Calu3 (cell line): ENCODE measurements around the gene ARHGAP24. TPM values are rescaled to one million over a fixed set of nuclear protein-coding genes. Genes with fewer than 3 reads are reported as not detected.
A peak's percentile ranks its signal among the peaks of the same experiment; 100 is the strongest.

Source experiments
- BruUV-seq: library from RNA; stranded (reverse); fragments of 400-500 nt; replicated peaks from 2 replicates; lab custom pipeline; 2021; lab: Mats Ljungman, UMichigan
- CTCF ChIA-PET: fragments of 300-600 bp; sonication (Branson Sonifier 250); formaldehyde crosslinking; loops from one replicate; lab custom pipeline; 2022; ENCODE audit warnings: antibody characterized with exemption; lab: Charles Lee
- DNase-seq: peaks from one replicate; pipeline ENCODE4 v3.0.0; 2022
- H3K27ac Mint-ChIP-seq: one replicate; pipeline ENCODE4 v1.8.0; 2022; ENCODE audit warnings: mixed read lengths; ENCODE audit not compliant: unreplicated experiment
- H3K27me3 Mint-ChIP-seq: one replicate; pipeline ENCODE4 v1.8.0; 2022; ENCODE audit warnings: mixed read lengths; ENCODE audit not compliant: unreplicated experiment
- H3K36me3 Mint-ChIP-seq: one replicate; pipeline ENCODE4 v1.8.0; 2022; ENCODE audit warnings: mild to moderate bottlenecking, moderate library complexity, mixed read lengths; ENCODE audit not compliant: insufficient read depth, unreplicated experiment
- H3K4me1 Mint-ChIP-seq: one replicate; pipeline ENCODE4 v1.8.0; 2022; ENCODE audit warnings: mild to moderate bottlenecking, low read depth, mixed read lengths; ENCODE audit not compliant: unreplicated experiment
- H3K4me3 Mint-ChIP-seq: one replicate; pipeline ENCODE4 v1.8.0; 2022; ENCODE audit warnings: mild to moderate bottlenecking, low read depth, moderate library complexity, mixed read lengths; ENCODE audit not compliant: unreplicated experiment
- H3K9me3 Mint-ChIP-seq: one replicate; pipeline ENCODE4 v1.8.0; 2022; ENCODE audit warnings: low read depth, mixed read lengths; ENCODE audit not compliant: unreplicated experiment
- intact Hi-C: fragments of 100-400 bp; cut with micrococcal nuclease; formaldehyde crosslinking; loops from one replicate; pipeline ENCODE4 v1.10.0; 2022; ENCODE audit not compliant: unreplicated experiment
- total RNA-seq: library from RNA; stranded (reverse); gene quantifications from 2 replicates; pipeline ENCODE4 v1.2.3, GENCODE V29; 2022
- TF ChIP-seq, protein P1 (sequence below): fragments of 200-600 bp; IDR thresholded peaks from one replicate; pipeline ENCODE4 v1.8.0; 2022; ENCODE audit warnings: antibody characterized with exemption; ENCODE audit not compliant: unreplicated experiment

ARHGAP24 gene
- total RNA-seq, 1 experiment from 2014 or later, result 10.2 TPM

DNA sequence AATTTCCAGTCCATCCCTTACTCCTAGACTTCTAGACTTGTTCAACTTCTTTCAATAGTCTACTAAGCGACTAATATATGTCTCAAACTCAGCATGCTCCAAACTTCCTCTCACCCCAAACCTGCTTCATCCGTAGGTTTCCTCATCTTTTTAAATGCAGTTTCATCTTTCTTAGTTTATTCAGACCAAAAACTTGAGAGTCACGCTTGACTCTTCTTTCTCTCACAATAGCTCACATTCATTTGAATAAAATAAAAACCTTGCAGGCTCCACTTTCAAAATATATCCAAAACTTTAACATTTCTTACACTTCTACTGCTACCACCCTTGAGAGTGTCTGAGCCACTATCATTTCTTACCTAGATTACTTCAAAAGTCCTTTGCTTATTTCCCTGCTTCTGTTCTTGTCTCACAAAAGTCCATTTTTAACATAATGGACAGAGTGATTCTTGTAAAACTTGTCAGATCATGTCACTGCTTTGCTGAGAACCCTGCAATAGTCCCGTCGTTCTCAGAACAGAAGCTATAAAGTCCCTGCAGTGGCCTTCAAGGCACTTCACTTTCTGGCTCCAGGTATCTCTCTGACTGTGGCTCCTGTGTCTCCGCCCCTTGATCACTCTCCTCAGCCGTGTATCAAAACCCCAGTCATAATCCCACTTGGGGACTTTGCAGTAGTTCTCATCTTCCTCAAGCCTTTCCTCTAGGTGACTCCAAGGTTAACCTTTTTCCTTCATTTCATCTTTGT lies 167.6 kb downstream of the ARHGAP24 start:
- DNase-seq, result no peak
- Mint-ChIP-seq H3K9me3 (no peaks in the 10 kb centered on the region), H3K4me1 (no peaks in the 10 kb centered on the region), H3K27ac (no peak overlapping the region), H3K36me3 (no peaks in the 10 kb centered on the region), H3K27me3 (no peaks in the 10 kb centered on the region), H3K4me3 (no peak overlapping the region)
- CTCF ChIA-PET, result no interaction called here
- intact Hi-C loops, result no loop called here
- TF ChIP-seq, protein P1, sequence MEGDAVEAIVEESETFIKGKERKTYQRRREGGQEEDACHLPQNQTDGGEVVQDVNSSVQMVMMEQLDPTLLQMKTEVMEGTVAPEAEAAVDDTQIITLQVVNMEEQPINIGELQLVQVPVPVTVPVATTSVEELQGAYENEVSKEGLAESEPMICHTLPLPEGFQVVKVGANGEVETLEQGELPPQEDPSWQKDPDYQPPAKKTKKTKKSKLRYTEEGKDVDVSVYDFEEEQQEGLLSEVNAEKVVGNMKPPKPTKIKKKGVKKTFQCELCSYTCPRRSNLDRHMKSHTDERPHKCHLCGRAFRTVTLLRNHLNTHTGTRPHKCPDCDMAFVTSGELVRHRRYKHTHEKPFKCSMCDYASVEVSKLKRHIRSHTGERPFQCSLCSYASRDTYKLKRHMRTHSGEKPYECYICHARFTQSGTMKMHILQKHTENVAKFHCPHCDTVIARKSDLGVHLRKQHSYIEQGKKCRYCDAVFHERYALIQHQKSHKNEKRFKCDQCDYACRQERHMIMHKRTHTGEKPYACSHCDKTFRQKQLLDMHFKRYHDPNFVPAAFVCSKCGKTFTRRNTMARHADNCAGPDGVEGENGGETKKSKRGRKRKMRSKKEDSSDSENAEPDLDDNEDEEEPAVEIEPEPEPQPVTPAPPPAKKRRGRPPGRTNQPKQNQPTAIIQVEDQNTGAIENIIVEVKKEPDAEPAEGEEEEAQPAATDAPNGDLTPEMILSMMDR, result no peak
- BruUV-seq, result no TSS peak

DNA sequence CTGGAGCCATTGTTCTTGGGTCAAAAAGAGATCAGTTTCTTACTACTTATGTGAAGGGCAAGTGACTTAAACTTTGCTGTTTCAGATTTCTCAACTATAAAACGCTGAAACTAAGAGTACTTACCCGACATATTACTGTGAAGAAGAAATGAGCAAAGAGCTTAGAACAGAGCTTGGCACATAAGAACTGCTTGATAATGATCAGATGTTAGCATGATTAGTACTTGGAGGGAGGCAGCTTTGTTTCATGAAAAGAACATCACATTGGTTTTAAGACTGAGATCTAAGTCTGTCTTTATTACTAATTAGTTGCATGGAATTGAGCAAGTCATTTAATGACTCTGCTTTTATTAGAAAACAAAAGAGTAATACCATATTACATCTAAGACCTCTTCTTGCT lies 169.1 kb downstream of the ARHGAP24 start:
- no peaks in the 10 kb centered on the region for H3K9me3 Mint-ChIP-seq
- CTCF ChIA-PET, result no interaction called here
- no peak overlapping the region for H3K4me3 Mint-ChIP-seq
- TF ChIP-seq, protein P1, result no peak
- H3K27ac Mint-ChIP-seq, result no peak overlapping the region
- H3K27me3 Mint-ChIP-seq, result no peaks in the 10 kb centered on the region
- intact Hi-C loops, result no loop called here
- BruUV-seq, result no TSS peak
- DNase-seq, result no peak
- H3K36me3 Mint-ChIP-seq, result no peaks in the 10 kb centered on the region
- no peaks in the 10 kb centered on the region for H3K4me1 Mint-ChIP-seq

DNA sequence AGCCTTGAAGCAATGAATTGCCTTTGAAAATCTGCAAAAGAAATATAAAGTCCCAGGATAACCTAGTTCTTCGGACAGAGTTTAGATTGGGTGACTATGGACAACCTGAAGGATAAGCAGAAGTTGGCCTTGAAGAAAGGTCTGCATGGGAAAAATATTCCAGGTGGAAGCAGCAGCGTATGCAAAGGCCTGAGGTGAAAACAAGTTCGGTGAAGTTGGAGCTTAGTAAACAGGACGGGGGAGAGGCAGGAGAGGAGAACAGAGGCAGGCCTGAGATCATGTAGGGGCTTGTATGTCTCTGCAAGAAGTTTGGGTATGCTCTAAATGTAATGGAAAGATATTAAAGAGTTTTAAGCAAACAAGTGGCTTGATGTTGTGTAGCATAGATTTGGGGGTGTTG lies 176.0 kb downstream of the ARHGAP24 start:
- Mint-ChIP-seq H3K27me3 (no peaks in the 10 kb centered on the region), H3K9me3 (no peaks in the 10 kb centered on the region), H3K4me3 (no peak overlapping the region), H3K4me1 (no peaks in the 10 kb centered on the region), H3K36me3 (no peaks in the 10 kb centered on the region), H3K27ac (peak overlapping the region; percentile 0)
- BruUV-seq, result no TSS peak
- TF ChIP-seq, protein P1, result no peak
- intact Hi-C loops, result no loop called here
- DNase-seq, result no peak
- CTCF ChIA-PET, result no interaction called here

DNA sequence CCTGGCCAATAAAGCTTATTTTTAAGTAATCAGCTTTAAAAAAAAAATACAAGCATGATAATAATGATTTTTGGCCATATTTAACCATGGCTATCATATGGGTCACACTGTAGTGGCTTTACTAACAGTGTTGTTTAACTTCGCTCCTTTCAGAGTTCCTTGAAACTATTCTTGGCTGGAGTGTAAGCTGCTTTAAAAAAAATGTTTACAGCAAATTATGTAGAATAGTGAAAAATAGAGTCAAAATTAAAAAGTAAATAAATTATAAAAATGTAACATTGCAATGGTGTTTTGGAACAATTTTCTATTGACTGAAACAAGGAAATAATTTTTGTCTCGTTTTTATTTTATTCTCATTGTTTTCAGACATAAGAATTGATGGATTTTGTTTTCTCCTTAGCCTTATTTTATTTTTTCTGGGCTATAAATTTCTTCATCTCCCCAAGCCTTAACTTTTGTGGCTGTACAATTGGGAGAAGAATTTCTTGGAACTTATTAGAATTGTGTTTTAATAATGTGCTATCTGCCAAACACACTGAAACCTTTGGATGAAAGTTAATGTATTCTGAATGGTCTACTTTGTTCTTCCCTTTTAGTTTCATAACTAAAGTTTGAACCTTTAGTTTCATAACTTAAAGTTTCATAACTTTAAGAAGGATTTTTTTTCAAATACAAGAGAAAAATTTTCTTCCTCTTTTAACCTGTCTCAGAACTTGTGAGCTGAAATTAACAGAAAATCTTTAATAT lies 182.0 kb downstream of the ARHGAP24 start:
- CTCF ChIA-PET, result no interaction called here
- TF ChIP-seq, protein P1, result no peak
- Mint-ChIP-seq H3K27ac (no peak overlapping the region), H3K27me3 (no peaks in the 10 kb centered on the region), H3K36me3 (no peaks in the 10 kb centered on the region), H3K9me3 (no peaks in the 10 kb centered on the region), H3K4me1 (no peaks in the 10 kb centered on the region), H3K4me3 (no peak overlapping the region)
- no peak for DNase-seq
- BruUV-seq, result no TSS peak
- intact Hi-C loops, result no loop called here
